ENCODE measurements around the gene HDAC8.
"Not testable (repeated sequence)": the region's sequence is repeated elsewhere in the genome, so short reads cannot be mapped to it uniquely, and the experiment has no call there.

Gene HDAC8

DNA sequence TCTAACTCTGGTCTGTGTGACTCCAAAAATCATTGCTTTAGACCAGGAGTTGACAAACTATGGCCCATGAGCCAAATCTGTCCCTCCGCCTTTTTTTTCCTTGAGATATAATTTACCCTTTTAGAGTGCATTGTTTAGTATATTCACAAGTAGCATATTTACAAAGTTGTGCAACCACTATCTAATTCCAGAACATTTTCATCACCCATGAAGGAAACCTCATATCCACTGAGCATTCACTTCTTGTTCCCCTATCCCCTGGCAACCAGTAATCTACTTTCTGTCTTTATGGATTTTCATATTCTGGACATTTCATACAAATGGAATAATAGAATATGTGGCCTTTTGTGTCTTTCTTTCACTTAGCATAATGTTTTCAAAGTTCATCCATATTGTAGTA lies 199.5 kb downstream of the HDAC8 start:
- DNase-seq (ENCODE audit: low read depth) = no peak

DNA sequence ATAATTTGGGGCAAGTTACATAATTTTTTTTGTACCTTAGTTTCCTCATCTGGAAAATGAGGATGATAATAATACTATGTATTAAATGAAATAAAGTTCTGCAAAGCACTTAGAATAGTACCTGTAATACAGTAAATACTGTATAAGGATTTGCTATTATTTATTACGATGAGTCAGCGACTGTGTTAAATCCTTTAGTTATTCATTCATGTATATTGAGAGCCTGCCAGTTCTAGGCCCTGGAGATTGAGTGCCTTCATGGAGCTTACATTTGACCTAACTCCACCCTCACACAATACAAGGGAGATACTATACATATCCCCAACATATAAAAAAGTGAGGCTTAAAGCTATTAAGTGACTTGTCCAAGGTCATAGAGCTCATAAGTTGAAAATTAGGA lies 199.9 kb downstream of the HDAC8 start:
- no peak for DNase-seq (ENCODE audit: low read depth)

DNA sequence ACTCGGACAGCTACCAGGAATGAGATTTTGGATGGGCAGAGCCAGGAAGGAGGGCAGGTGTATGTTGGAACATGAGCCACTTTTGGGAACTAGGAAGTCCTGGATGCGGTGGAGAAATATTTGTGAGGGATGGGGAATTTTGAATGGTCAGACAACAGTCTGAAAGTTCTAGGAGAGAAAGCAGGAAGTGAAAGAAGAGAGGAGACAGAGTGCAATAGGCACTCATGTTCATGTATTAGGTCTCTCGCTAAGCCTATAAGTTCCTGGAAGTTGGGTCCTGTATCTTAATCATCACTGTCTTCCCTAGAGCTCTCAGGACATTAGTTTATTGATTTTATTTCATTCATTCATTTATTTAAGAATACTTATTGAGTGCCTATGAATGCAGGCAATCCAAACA lies 201.2 kb downstream of the HDAC8 start:
- no peak for DNase-seq (ENCODE audit: low read depth)

DNA sequence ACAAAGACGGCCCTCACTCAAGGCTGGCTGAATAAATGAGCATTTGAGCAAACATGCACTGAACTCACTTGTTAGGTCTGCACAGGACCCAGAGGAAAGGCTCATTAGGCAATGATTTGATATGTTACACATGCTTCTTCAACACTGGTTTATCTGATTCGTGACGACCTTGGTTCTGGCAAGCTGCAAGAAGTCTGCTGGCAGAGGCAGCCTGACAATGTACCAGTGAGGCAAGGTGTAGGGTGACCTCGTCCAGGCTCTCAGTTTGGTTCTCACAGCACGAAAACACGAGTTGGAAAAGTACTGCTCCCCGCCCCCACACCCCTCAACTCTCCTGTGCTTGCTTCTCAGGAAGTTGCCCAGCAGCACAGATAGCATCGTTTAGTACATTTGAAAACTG lies 203.8 kb downstream of the HDAC8 start:
- no peak for DNase-seq (ENCODE audit: low read depth)

DNA sequence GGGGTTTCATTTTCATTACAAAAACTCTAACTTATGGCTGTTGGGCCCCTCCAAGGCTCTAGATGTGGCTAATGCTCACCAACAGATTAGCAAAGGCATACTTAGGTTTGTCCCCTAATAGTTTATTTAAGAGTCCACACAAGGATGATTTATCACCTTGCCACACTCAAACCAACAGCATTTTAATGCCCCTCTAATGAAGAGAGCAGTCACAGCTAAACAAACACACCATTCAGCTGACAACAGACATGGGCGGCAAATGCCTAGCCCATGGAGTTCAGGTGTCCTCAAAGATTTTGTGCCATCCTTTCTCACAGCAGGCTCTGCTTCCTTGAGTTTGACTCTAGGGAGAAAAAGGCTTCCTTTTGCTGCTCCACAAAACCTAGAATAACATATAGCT lies 205.1 kb downstream of the HDAC8 start:
- no peak for DNase-seq (ENCODE audit: low read depth)

DNA sequence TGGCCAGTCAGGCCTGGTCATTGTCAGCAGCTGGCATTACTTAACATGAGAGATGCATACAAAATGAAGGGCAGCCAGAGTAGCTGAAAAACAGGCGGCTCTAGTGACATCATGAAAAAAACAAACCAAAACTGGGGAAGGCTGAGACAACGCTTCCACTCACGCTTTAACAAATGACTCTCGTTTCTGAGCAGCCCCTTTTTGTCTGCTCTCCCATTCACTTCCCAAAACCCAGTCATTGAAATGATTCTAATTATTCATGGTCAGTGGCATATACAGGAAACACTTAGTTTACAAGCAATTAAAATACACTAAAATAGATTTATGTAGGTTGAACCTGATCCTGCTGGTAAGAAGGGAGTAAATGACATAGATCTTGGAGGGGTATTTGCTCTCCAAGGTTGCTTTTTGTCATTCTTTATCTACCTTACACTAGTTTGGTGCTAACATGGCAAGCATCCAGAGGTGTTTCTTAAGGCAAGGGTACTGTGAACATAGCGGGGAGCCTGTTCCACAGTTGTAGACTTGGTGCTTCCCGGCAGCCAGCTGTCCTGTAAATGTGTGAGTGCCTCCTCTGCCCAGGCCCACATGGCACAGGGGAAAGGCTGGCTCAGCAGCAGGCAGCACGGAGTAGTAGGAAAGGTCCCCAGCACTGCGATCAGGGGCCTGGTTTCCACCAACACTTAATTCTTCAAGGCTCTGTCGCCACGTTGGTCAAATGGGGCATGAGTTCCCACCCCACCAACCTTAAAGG lies 205.8 kb downstream of the HDAC8 start:
- no peak for DNase-seq (ENCODE audit: low read depth)

DNA sequence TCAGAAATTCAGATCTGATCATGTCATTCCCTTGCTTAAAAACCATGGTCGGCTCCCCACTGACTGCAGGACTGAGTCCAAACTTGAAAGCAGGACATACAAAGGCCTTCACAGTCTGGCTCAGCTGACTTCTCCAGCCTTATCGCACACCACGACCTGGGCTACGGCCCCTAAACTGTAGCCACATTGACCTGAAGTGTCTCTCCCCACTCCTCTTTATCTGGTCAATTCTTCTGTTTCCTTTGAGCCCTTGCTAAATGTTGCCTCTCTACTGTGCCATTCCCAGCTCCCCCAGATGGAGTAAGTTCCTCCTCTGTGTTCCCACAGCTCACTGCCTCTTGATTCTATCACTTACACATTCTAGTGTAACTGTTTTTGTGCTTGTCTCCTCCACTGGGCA lies 206.5 kb downstream of the HDAC8 start:
- DNase-seq (ENCODE audit: low read depth) = no peak

DNA sequence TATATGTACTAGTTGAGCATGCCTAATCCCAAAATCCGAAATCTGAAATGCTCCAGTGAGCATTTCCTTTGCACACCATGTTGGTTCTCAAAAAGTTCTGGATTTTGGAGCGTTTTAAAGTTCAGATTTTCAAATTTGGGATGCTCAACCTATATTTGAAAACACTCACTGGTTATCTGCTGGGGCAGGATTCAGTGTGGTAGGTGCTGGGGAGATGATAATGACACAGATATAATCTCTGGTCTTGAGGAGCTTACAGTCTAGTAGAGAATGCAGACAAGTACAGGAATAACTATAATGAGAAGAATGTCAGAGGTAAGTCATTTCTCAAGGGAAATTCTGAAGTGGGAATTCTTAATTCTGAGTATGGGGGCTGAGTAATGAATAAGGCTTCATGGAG lies 207.5 kb downstream of the HDAC8 start:
- DNase-seq (ENCODE audit: low read depth) = no peak

DNA sequence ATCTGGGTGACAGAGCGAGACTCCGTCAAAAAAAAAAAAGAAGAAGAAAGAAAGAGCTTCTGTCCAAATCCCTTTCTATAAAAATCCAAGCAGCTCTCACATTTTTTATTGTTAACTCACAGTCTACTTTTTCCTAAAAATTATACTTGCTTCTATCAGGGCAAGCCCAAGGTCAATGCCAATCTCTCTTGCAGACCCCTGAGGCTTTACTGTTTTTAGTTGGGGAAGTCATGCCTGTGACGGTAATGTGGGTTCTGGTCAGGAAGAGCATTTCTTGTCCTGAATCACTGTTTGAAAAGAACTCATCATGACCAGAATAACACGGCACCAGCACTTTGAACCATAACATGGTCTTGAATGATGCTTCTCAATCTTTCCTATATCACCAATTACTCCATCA lies 212.3 kb downstream of the HDAC8 start:
- DNase-seq (ENCODE audit: low read depth) = no peak

DNA sequence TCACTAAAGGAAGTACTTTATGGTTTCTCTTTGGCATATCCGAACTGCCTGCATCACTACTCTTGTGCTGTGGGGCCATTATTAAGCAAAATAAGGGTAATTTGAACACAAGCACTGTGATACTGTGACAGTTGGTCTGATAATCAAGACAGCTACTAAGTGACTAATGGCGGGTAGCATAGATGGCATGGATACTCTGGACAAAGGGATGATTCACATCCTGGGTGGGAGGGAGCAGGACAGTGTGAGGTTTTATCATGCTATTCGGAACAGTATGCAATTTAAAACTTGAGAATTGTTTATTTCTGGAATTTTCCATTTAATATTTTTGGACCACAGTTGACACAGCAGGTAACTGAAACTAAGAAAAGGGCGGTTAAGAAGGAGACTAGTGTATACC lies 214.3 kb downstream of the HDAC8 start:
- DNase-seq (ENCODE audit: low read depth) = no peak

DNA sequence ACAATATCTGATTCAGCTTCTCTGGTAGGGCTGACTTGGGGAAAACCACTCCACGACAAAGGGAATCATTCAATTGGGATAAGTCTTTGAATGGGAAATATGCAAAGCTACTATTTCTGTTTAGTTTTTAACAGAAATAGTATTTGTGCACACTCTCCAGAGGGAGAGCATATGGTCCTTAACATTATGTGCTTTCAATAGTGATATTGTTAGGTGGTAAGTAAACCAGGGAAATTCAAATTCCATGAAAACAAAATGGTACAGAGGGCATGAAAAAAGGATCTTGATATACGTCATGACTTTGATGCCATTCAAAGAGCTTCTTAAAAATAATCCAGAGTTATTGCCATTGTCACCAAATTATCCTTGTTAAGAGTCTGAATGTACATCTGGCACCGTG lies 219.9 kb downstream of the HDAC8 start:
- no peak for DNase-seq (ENCODE audit: low read depth)

DNA sequence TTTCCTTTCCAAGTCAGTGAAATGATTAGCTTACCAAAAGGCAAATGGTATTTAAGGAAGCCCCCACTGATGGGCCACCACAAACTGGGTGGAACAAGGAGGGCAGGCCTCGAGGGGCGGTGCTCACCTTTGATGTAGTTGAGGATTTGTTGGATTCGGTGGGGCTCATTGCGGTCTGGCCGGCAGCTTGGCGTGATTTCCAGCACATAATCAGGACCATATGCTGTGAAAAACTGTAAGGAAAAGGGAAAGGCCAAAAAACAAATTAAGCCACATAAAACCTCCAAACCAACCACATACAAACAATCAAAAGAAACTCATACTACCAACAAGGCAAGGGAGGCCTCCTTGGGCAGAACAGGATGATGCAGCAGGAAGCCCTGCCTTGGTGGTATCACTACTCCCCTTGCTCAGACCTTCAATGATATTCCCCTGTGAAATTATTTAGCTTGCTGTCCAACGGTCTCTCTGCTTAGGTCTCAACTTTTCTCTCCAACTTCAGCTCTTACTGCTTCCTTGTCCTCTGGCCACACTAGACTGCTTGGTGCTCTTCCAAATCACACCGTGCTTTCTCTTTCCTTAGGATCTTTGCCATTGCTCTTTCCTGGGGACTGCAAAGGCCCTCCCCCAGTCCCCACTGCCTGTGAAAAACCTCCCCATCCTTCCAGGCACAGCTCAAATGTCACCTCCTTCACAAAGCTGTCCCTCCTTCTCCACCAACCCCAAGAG lies 220.9 kb downstream of the HDAC8 start:
- no peak for DNase-seq (ENCODE audit: low read depth)

DNA sequence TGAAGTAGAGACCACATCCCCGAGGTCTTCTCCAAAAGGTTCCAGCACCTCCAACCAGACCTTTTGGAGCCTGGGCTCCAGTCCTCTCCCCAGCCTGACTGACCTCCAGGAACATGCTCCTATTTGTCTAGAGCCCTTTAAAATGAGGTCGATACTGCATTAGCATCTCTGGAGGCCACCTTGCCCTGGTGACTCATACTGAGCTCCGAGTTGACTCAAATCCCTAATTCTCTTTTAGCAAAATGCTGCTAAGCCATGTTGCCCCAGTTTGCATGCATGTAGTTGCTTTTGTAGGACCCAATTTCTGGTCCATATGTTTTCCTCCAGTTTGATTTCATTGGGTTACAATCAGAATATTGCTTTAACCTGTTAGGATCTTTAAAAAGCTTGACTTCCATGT lies 223.5 kb downstream of the HDAC8 start:
- DNase-seq (ENCODE audit: low read depth) = no peak

DNA sequence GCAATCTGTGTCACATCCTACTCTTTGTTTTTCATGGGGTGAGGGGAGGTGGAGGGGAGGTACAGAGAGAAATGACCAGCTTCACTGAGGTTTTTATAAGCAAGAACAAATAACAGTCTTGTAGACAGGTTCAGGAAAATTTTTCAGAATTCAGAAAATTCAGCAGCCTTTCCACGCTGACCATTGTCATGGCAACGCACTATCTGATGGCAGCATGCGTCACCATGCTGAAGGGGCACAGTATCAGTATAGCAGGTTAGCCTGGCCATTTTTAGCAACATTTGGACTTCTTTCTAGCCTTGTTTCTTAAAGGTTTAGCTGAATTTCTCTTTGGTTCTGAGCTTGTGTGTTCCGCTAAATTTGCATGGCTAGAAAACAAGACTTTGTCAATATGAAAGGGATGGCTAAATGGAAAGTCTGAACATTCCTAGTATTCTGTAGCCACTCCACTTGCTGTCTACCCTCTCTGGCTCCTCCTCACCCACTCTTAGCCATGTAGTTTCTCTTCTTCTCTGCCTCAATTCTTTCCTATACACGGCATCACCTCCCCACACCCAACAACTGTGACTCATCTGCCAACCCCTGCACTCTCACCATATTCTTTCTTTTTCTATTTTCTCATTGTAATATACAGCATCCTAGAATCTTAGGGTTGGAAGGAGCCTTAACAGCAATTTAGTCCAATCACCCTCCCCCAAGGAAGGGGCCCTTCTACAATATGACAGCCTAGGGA lies 224.2 kb downstream of the HDAC8 start:
- no peak for DNase-seq (ENCODE audit: low read depth)

DNA sequence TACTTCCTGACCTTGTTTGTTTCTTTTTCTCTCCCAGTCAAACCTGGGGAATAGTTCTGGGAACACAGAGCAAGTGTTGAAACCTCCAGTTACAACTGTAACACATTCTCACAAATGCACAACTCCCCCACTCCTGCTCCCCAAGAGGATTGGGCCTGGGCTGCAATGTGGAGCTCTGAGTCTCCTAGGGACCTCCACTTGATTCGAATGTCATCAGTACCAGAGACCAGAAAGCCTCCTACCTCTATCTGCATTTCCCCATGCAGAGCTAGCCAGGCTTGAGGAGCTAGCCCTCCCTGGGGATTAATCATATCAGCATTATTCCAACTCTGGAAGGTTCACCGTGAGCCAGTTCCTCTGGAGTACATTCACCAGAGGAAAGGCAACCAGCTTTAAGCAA lies 225.3 kb downstream of the HDAC8 start:
- no peak for DNase-seq (ENCODE audit: low read depth)

DNA sequence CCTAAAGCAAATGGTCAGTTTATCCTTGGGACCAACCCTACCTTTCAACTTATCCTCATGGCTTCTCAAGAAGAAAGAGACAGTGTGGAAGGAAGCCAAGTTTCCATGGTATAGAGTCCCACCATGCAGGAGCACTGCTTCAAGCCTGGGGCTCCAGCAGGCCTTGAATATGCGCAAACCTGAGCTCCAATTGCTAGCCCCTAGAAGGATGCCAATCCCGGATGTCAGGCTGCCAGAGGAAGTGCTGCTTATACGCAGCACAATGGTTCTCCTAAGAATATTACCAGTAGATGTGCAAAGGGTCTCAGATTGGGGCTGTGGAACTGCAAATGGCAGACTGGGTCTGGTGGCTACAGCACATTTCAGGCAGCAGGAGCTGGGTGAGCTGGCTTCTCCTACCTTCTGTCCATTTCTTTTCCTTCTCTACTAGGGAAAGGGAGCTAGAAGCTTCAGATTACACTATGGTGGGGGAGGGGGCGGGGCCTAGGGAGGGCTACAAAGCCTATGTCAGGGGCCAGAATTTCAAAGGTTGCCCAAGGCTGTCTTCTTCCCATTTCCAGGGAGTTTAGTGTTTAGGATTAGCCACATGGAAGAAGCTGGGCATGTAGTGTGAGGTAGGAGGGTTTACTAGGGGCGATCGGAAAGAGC lies 226.2 kb downstream of the HDAC8 start:
- no peak for DNase-seq (ENCODE audit: low read depth)

DNA sequence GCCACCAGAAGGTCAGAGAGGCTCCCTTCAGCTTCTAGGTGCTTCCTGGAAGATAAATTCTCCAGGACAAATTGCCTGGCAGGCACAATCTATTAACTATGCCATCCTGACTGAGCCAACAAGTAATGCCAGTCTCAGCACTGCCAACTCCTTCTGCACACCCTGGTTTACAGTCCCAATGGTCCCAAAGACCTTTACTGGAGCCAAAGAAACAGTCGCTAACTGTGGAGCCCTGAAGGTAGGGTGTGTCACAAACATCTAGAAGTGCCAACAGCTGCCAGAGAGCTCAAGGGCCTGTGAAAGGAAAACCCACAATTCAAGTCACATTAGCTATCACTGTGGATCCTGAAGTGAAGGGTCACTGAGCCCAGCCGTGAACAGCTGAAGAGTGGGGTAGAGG lies 232.0 kb downstream of the HDAC8 start:
- DNase-seq (ENCODE audit: low read depth) = no peak

DNA sequence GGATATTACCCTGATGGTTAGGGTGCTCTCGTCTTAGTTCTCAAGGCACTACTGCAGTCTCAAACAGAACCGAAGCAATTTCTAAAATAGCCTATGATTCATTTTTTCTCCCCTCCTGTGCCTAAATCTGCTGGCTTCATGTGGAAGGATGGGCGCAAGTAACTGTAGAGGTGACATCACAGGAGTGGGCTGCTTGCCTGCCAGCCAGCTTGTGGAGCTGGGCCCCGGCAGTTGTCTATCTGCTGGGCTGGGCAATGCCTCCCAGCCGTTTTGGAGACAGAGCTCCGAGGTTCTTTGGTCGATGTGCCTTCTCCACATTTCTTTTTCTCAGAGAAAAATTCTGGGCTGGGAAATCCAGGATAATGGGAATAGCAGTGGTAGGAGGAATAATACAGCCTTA lies 232.6 kb downstream of the HDAC8 start:
- DNase-seq (ENCODE audit: low read depth) = no peak

DNA sequence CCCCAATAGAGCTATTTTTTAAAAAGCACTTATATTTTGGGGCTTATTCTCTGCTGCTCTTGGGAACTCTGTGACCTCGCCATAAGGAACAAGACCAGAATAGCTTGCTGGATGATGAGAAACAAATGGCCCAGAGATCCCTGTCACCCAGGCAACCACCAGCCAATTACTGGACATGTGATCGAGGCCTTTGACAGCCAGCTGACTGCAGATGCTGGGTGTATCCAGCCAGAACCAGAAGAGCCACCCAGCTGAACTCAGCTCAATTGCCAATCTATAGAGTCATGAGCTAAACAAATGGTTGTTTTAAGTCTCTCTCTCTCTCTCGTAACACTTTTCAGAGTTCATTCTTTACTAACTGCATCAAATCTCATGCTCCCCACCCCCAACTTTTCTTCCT lies 242.5 kb downstream of the HDAC8 start:
- DNase-seq (ENCODE audit: low read depth) = no peak

DNA sequence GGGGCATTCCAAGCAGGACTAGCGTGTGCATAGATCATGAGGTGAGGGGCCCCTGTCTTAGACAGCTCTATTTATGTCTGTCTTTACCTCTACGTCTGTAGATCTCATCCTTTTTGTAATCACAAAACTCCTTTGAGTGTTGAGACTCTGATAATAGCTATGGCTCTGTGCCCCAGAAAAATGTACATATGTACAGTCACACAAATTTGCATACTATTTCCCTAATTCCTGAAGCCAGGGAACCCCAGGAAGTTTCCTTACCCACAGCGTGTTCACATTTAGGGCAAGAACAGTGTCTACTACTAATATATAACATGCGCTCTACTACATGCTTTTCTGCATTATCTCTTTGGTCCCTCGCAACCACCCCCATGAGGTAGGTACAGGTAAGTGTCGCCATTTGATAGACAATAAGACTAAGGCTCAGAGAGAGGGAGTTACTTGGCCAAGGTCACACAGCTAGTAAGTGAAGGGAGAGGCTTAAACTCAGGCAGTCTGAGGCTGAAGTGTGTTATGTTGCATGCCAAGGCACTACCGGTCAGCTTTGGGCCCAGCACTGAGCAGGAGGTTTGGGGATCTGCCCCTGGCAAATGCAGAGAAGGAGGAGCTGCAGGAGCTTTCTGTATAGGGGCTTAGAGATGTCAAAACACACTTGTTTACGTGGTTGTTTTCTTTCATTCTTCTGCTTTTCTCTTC lies 245.9 kb downstream of the HDAC8 start:
- no peak for DNase-seq (ENCODE audit: low read depth)

DNA sequence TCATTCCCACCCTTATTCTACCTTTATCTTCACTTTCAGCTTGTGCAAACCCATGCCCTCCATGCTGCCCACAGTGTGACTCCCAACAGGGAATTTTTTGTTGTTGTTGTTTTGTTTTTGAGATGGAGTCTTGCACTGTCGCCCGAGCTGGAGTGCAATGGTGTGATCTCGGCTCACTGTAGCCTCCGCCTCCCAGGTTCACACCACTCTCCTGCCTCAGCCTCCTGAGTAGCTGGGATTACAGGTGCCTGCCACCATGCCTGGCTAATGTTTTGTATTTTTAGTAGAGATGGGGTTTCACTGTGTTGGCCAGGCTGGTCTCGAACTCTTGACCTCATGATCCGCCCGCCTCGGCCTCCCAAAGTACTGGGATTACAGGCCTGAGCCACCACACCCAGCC lies 253.0 kb downstream of the HDAC8 start:
- DNase-seq (ENCODE audit: low read depth) = not testable (repeated sequence)

DNA sequence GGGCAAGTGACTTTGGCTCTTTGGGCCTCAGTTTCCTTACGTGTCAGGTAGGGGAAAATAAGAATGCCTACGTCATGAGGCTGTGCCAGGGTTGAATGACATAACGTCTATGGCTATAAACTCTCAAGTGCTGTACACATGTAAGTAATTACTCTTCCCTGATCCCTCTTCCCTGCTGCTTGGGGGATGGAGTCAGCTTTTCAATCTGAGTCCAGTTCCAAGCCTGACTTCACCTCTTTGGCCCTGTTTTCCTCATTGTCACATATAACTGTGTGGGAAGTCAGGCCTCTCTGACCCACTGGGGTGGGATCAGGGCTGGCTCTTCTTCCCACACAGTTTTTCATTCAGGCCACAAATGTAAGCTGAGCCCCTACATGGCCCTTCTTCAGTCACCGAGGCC lies 255.5 kb downstream of the HDAC8 start:
- DNase-seq (ENCODE audit: low read depth) = no peak

All from stimulated activated CD8-positive, alpha-beta memory T cell treated with anti-CD3 and anti-CD28 coated beads, Interleukin-4, amount 100 ng/mL, for 24 hours (primary cell).